Coronary artery (tissue), 2 donors: Measurements from ENCODE around the gene WDR91.

Experiments used
- DNase-seq: peaks from one replicate; pipeline ENCODE4 v3.0.0-alpha.2; 2017; ENCODE audit warnings: low spot score
- H3K27ac ChIP-seq, 2 donors: fragments of 200-600 bp; sonication (generic); one replicate each; pipeline ENCODE4 v1.5.1; 2016 to 2019
- H3K4me3 ChIP-seq: fragments of 200-600 bp; sonication (generic); 2 replicates; pipeline ENCODE4 v1.5.1; 2016; ENCODE audit warnings: mild to moderate bottlenecking, moderate library complexity
- TF ChIP-seq, protein P1 (sequence below): fragments of 200-600 bp; sonication (generic); IDR thresholded peaks from one replicate; pipeline ENCODE4 v1.5.1; 2019; ENCODE audit warnings: antibody characterized with exemption

The WDR91 gene

DNA sequence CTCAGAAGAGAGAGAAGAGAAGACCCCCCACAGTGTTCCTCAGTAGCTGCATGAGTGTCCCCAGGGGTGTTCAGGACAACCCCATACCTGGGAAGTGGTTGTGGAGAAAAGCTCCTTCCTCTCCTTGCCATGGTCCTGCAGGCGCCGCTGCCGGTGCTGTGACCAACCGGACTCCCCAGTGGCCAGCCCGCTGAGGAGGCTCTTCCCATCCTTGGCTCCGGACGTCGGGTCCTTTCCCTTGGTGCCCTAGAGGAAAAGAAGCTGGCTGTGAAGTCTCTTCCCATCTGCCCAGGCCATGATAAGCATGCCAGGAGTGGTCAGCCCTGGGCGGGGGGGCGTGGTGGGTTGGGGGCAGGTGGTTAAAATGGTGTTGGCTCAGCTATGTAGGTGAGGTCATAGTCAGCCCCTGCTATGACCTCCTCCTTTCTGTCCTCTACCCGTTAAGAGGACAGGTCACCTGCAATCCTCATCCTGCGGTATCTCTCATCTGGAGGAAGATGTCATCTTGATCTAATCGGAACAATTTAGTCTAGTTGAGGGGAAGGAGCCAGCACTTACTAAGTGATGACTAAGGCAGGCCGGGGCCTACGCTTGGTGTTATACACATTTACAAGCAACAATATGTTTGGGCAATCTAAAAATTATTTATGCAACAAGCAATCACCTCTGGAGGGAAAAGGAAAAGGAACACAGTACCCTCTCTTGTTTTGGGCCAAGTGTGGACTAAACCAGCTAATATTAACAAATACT lies 13.2 kb downstream of the WDR91 start:
- no peak overlapping the region for H3K27ac ChIP-seq
- DNase-seq: no peak
- no peak overlapping the region for H3K4me3 ChIP-seq
- TF ChIP-seq, protein P1, sequence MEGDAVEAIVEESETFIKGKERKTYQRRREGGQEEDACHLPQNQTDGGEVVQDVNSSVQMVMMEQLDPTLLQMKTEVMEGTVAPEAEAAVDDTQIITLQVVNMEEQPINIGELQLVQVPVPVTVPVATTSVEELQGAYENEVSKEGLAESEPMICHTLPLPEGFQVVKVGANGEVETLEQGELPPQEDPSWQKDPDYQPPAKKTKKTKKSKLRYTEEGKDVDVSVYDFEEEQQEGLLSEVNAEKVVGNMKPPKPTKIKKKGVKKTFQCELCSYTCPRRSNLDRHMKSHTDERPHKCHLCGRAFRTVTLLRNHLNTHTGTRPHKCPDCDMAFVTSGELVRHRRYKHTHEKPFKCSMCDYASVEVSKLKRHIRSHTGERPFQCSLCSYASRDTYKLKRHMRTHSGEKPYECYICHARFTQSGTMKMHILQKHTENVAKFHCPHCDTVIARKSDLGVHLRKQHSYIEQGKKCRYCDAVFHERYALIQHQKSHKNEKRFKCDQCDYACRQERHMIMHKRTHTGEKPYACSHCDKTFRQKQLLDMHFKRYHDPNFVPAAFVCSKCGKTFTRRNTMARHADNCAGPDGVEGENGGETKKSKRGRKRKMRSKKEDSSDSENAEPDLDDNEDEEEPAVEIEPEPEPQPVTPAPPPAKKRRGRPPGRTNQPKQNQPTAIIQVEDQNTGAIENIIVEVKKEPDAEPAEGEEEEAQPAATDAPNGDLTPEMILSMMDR: no peak

DNA sequence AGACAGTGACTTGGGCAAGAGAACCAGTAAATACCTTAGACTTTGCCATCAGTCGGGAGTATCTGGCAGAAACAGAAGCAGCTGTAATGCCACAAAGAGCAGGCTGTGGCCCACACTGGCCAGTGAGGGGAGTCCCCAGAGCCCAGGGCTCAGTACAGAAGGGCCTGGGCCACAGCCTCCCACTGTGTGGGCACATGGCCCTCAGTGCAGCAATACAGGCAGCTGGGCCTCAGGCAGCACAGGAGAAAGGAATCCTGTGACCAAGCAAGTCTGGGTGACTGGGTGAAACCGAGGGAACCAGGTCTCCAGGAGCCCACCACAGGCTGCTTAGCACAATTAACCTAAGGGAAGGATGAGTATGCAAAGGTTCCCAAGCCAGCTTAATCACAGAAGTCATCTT lies 14.0 kb downstream of the WDR91 start:
- Histone ChIP-seq H3K4me3 (no peak overlapping the region), H3K27ac (no peak overlapping the region)
- DNase-seq: no peak
- TF ChIP-seq, protein P1: no peak

DNA sequence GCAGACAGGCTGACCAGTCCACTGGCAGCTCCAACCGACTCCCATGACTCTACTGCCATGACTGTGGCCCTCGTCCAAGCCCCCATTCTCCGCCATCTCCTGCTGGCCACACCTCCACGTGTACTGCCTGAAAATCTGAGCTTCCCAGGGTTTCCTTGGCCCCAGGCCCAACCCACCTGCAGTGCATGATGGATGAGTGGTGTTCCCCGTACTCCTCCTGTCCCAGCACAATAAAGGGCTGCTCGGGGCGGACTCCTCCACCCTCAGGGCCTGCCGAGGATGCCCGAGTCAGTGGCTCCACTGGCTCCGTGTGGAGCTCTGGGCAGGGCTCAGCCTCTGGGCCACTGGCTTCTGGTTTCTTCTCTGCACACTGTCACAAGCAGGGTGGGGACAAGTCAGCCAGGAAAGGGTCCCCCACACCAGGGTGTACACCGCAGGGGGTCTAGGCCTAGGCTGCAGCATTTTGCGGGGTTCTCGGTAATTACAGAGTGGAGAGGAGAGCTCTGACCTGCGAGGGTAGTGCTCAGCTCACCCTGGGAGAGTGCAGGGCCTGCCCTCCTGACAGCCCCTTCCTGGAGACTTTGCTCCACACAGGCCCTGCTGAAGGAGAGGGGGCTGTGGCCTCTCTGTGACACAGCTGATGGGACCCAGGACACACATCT lies 15.2 kb downstream of the WDR91 start:
- Histone ChIP-seq H3K4me3 (no peak overlapping the region), H3K27ac (no peak overlapping the region)
- no peak for DNase-seq
- TF ChIP-seq, protein P1: no peak

- Histone ChIP-seq H3K4me3 (no peak overlapping the region), H3K27ac (no peak overlapping the region)
- no peak for DNase-seq
- TF ChIP-seq, protein P1: no peak
These were observed 16.2 kb downstream of the WDR91 start for GRCh38 chr7:135195156-135195555.

GRCh38 chr7:135194494-135195095 lies 16.7 kb downstream of the WDR91 start:
- no peak for DNase-seq
- H3K27ac ChIP-seq: no peak overlapping the region
- no peak overlapping the region for H3K4me3 ChIP-seq
- TF ChIP-seq, protein P1: no peak

- no peak for DNase-seq
- Histone ChIP-seq H3K4me3 (no peak overlapping the region), H3K27ac (no peak overlapping the region)
These were observed 17.7 kb downstream of the WDR91 start for GRCh38 chr7:135193615-135194081.

More at GRCh38 chr7:135193615-135194081, 17.7 kb downstream of the WDR91 start:
- TF ChIP-seq, protein P1: no peak
